ENCODE results near the gene FBN3.

Gene FBN3

DNA sequence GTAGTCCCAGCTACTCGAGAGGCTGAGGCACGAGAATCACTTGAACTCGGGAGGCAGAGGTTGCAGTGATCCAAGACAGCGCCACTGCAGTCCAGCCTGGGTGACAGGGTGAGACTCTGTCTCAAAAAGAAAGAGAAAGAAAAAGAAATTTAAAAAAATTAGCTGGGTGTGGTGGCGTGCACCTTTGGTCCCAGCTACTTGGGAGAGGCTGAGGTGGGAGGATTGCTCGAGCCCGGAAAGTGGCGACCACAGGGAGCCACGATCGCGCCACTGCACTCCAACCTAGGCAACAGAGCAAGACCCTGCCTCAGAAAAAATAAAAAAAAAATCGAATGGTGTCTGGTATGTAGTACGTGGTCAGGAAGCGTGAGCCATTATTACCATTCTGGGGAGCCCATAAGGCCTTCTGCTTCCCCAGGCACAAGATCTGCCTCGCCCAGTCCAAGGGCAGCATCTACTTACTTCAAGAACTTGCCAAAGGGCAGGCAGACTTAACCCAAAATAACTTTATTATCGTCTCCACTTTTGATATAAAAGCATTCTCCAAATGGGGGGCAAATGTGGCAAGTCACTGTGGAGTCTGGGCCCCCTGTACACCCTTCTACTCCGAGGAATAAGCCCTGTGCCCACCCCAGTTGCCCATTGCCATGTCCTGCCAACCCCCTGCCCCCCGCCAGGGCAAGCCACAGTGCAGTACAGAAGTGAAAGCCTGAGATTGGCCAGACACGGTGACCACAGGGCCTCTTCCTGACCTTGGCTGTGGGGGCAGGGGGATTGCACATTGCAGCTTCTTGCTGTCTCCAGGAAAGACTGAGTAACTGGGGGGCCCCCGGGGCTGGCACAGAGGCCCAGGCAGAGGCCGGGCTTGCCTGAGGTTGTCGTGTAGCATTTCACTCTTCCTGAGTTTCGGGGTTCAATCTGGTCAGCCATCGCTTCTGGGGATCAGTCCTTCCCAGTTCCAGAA is 84.2 kb downstream of the FBN3 start:
- H3K4me3 ChIP-seq (ENCODE audit: insufficient read depth, low read depth, low read length) = no peak overlapping the region
- no peaks in the 10 kb centered on the region for H3K4me1 ChIP-seq (ENCODE audit: control insufficient read depth, insufficient read depth, low read length)
- H3K27me3 ChIP-seq (ENCODE audit: control insufficient read depth, insufficient read depth, low read length, poor library complexity, severe bottlenecking) = no peaks in the 10 kb centered on the region
- no peak overlapping the region for H3K27ac ChIP-seq (ENCODE audit: insufficient read depth, low read depth, low read length, poor library complexity, severe bottlenecking)
- no peaks in the 10 kb centered on the region for H3K9me3 ChIP-seq (ENCODE audit: control insufficient read depth, low read length)
- no peaks in the 10 kb centered on the region for H3K36me3 ChIP-seq (ENCODE audit: control insufficient read depth, insufficient read depth, low read length)
- WGBS, 2 experiments = 92 to 93% methylated on average over 24 of the region's 24 CpGs

DNA sequence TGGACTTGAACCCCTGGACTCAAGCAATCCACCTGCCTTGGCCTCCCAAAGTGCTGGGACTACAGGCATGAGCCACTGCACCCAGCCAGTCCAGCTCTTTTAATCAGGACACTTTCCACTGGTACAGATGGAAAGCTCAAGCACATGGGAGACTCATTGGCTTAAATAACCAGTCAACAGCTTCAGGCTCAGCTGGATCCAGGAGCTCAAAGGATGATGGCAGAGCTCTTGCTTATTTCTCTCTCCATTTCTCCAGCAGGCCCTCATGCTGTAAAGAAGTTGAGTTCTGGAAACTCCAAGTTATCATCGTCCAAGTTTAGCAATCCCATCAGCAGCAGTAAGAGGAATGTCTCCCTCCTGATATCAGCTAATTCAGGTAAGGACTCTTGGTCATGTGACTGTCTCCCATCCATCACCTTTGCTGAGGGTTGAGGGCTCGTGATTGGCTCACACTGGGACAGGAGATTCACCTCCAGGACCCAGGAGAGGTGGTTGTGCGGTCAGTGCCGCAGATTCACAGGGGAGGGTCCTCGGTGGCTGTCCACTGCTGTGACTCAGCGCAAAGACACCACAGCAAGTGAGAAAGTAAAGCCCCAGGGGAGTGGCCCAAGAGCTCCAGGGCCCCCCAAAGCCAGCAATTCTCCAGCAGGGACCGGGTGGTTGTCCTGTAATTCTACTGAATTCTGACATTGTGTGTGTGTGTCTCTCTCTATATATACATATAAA is 91.7 kb downstream of the FBN3 start:
- Histone ChIP-seq H3K9me3 (ENCODE audit: control insufficient read depth, low read length) (no peaks in the 10 kb centered on the region), H3K27ac (ENCODE audit: insufficient read depth, low read depth, low read length, poor library complexity, severe bottlenecking) (no peak overlapping the region), H3K27me3 (ENCODE audit: control insufficient read depth, insufficient read depth, low read length, poor library complexity, severe bottlenecking) (no peaks in the 10 kb centered on the region), H3K4me1 (ENCODE audit: control insufficient read depth, insufficient read depth, low read length) (peaks cover 19% of the 10 kb centered on the region), H3K4me3 (ENCODE audit: insufficient read depth, low read depth, low read length) (no peak overlapping the region), H3K36me3 (ENCODE audit: control insufficient read depth, insufficient read depth, low read length) (no peaks in the 10 kb centered on the region)
- WGBS, 2 experiments = 87% methylated on average over 6 to 7 of the region's 7 CpGs

DNA sequence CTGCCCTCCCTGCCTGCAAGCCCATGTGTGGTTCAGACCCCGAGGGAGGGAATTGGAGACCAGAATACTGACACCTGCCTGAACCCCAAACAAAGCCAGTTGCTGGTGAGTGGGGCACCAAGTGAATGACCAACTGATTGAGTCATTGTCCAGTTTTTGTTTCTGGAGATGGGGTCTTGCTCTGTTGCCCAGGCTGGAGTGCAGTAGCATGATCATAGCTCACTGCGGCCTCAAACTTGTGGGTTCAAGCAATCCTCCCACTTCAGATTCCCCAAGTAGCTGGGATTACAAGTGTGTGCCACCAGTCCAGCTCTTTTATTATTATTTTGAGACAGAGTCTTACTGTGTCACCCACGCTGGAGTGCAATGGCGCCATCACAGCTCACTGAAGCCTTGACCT is 92.9 kb downstream of the FBN3 start:
- Histone ChIP-seq H3K4me3 (ENCODE audit: insufficient read depth, low read depth, low read length) (no peak overlapping the region), H3K27me3 (ENCODE audit: control insufficient read depth, insufficient read depth, low read length, poor library complexity, severe bottlenecking) (no peaks in the 10 kb centered on the region), H3K9me3 (ENCODE audit: control insufficient read depth, low read length) (no peaks in the 10 kb centered on the region), H3K4me1 (ENCODE audit: control insufficient read depth, insufficient read depth, low read length) (peaks cover 26% of the 10 kb centered on the region), H3K27ac (ENCODE audit: insufficient read depth, low read depth, low read length, poor library complexity, severe bottlenecking) (no peak overlapping the region), H3K36me3 (ENCODE audit: control insufficient read depth, insufficient read depth, low read length) (no peaks in the 10 kb centered on the region)
- 87 to 89% methylated on average over 4 of the region's 4 CpGs for WGBS, 2 experiments

DNA sequence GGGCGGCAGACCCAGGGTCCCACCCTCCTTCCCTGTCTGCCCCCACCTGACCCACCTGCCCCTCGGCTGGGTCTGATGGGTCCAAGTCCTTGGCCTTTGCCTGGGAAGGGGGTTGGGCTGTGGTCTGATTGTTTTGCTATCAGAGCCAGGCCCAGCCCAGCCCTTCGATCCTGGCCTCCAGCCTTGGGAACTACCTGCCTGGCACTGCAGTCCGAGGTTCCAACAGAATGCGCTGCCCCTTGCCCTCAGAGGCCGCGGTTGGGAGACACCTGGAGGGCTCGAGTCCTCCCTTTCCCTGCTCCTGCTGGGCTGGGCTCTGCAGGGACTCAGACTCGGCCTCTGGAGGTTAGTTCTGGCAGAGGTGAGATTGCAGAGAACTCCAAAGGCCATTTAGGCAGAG is 95.2 kb downstream of the FBN3 start:
- no peaks in the 10 kb centered on the region for H3K36me3 ChIP-seq (ENCODE audit: control insufficient read depth, insufficient read depth, low read length)
- WGBS, 2 experiments = 62 to 68% methylated on average over 9 of the region's 9 CpGs
- H3K27me3 ChIP-seq (ENCODE audit: control insufficient read depth, insufficient read depth, low read length, poor library complexity, severe bottlenecking) = peaks cover 14% of the 10 kb centered on the region
- H3K27ac ChIP-seq (ENCODE audit: insufficient read depth, low read depth, low read length, poor library complexity, severe bottlenecking) = no peak overlapping the region
- H3K4me1 ChIP-seq (ENCODE audit: control insufficient read depth, insufficient read depth, low read length) = peaks cover 26% of the 10 kb centered on the region
- no peaks in the 10 kb centered on the region for H3K9me3 ChIP-seq (ENCODE audit: control insufficient read depth, low read length)
- no peak overlapping the region for H3K4me3 ChIP-seq (ENCODE audit: insufficient read depth, low read depth, low read length)

GRCh38 chr19:8052464-8052859 is 96.9 kb downstream of the FBN3 start, which contains the start of gene CCL25:
CCL25 (plus strand) TSS chr19:8052760; CDS start chr19:8053050, 290 bp downstream.
- H3K9me3 ChIP-seq (ENCODE audit: control insufficient read depth, low read length) = no peaks in the 10 kb centered on the region
- H3K4me1 ChIP-seq (ENCODE audit: control insufficient read depth, insufficient read depth, low read length) = peaks cover 26% of the 10 kb centered on the region
- peak within 1 kb of the TSS; percentile 8 for H3K27ac ChIP-seq (ENCODE audit: insufficient read depth, low read depth, low read length, poor library complexity, severe bottlenecking)
- peaks cover 18% of the 10 kb centered on the region for H3K27me3 ChIP-seq (ENCODE audit: control insufficient read depth, insufficient read depth, low read length, poor library complexity, severe bottlenecking)
- 74 to 77% methylated on average over 7 of the region's 7 CpGs for WGBS, 2 experiments
- H3K36me3 ChIP-seq (ENCODE audit: control insufficient read depth, insufficient read depth, low read length) = no peaks in the 10 kb centered on the region
- H3K4me3 ChIP-seq (ENCODE audit: insufficient read depth, low read depth, low read length) = no peak within 1 kb of the TSS

DNA sequence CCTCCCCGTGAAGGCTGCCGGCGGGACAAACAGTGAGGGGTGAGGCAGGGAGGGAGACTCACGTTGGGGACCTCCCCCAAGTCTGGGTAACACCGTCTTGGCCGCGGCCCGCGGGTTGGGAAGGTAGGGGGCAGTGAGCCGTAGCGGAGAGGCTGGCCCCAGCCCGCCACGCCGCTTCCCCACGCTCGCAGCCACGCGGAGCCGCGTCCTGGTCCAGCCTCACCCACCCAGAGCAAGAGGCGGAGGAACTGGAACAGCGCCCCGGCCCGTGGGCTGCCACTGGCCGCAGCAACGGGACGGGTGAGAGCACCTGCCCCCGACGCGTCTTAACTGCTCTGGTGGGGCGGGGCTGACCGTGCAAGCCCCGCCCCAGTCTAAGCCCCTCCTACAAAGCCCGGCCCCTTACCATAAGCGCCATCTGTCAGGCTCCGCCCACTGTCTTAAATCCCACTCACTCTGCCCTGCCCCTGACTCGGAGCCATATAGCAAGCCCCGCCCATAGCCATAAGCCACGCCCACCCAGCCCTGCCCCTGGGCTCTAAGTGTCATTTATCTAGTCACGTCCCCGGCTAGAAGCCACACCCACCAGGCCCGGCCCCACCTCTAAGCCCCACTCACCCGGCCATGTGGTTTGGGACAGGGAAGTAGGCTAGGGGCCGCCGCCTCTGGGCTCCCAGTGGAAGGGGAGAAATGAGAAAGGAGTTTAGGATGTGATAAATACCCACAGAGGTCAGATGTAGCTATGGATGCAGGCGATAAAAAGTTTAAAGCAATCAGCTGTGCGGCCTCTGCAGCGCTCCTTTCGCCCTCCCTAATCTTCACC is 98.9 kb downstream of the FBN3 start:
- Histone ChIP-seq H3K9me3 (ENCODE audit: control insufficient read depth, low read length) (no peaks in the 10 kb centered on the region), H3K36me3 (ENCODE audit: control insufficient read depth, insufficient read depth, low read length) (no peaks in the 10 kb centered on the region), H3K27ac (ENCODE audit: insufficient read depth, low read depth, low read length, poor library complexity, severe bottlenecking) (no peak overlapping the region), H3K27me3 (ENCODE audit: control insufficient read depth, insufficient read depth, low read length, poor library complexity, severe bottlenecking) (peaks cover 18% of the 10 kb centered on the region), H3K4me3 (ENCODE audit: insufficient read depth, low read depth, low read length) (peak overlapping the region; percentile 40), H3K4me1 (ENCODE audit: control insufficient read depth, insufficient read depth, low read length) (peaks cover 26% of the 10 kb centered on the region)
- WGBS, 2 experiments = 10% methylated on average over 49 of the region's 49 CpGs

- H3K4me3 ChIP-seq (ENCODE audit: insufficient read depth, low read depth, low read length) = no peak overlapping the region
- no peaks in the 10 kb centered on the region for H3K9me3 ChIP-seq (ENCODE audit: control insufficient read depth, low read length)
- no peaks in the 10 kb centered on the region for H3K36me3 ChIP-seq (ENCODE audit: control insufficient read depth, insufficient read depth, low read length)
- 61 to 80% methylated on average over 1 to 2 of the region's 3 CpGs for WGBS, 2 experiments
- H3K4me1 ChIP-seq (ENCODE audit: control insufficient read depth, insufficient read depth, low read length) = no peaks in the 10 kb centered on the region
- H3K27me3 ChIP-seq (ENCODE audit: control insufficient read depth, insufficient read depth, low read length, poor library complexity, severe bottlenecking) = peaks cover 18% of the 10 kb centered on the region
- no peak overlapping the region for H3K27ac ChIP-seq (ENCODE audit: insufficient read depth, low read depth, low read length, poor library complexity, severe bottlenecking)
These were observed 102.7 kb downstream of the FBN3 start for GRCh38 chr19:8046569-8047165.

DNA sequence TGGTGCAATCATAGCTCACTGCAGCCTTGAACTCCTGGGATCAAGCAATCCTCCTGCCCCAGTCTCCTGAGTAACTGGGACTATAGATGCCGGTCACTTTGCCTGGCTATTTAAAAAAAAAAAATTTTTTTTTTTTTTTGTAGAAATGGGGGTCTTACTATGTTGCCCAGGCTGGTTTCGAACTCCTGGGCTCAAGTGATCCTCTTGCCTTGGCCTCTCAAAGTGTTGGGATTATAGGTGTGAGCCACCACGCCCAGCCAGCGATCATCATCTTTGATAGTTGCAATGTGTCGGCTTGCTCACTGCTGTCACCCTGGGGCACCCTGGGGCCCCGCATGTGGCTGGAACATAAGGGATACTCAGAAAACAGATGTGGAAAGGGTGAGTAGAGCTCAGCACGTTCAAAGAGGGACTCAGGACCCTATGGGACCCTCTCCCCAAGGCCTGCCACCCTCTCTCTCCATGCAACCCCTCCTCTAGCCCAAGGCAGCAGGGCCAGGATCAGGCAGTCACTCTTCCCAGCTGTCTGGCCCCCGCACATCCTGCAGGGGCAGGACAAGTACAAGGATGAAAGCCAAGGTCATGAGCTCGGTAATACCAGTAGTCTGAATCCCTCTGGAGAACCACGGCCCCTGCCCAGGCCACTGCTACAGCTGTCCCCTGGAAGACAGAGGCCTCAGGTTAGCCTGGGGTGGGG is 103.4 kb downstream of the FBN3 start:
- H3K9me3 ChIP-seq (ENCODE audit: control insufficient read depth, low read length) = no peaks in the 10 kb centered on the region
- no peak overlapping the region for H3K27ac ChIP-seq (ENCODE audit: insufficient read depth, low read depth, low read length, poor library complexity, severe bottlenecking)
- peaks cover 18% of the 10 kb centered on the region for H3K27me3 ChIP-seq (ENCODE audit: control insufficient read depth, insufficient read depth, low read length, poor library complexity, severe bottlenecking)
- no peaks in the 10 kb centered on the region for H3K36me3 ChIP-seq (ENCODE audit: control insufficient read depth, insufficient read depth, low read length)
- H3K4me1 ChIP-seq (ENCODE audit: control insufficient read depth, insufficient read depth, low read length) = no peaks in the 10 kb centered on the region
- H3K4me3 ChIP-seq (ENCODE audit: insufficient read depth, low read depth, low read length) = no peak overlapping the region
- WGBS, 2 experiments = 80 to 87% methylated on average over 10 of the region's 10 CpGs

DNA sequence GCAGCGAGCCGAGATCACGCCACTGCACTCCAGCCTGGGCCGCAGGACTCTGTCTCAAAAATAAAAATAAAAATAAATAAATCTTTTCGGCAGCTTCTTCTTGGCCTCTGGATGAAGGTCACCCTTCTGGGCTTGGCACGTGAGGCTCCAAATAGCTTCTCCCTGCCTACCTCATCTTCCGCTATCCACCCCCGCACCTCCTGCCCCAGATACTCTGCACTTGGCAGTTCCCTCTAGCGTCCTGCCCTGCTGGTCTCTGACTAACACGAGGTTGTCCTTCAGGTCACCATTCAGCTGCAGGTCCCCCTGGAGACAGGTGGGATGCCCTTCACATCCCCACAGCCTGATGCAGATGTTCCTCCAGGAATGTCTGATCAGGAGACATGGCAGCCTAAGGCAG is 105.4 kb downstream of the FBN3 start:
- H3K9me3 ChIP-seq (ENCODE audit: control insufficient read depth, low read length) = no peaks in the 10 kb centered on the region
- H3K4me1 ChIP-seq (ENCODE audit: control insufficient read depth, insufficient read depth, low read length) = no peaks in the 10 kb centered on the region
- no peak overlapping the region for H3K27ac ChIP-seq (ENCODE audit: insufficient read depth, low read depth, low read length, poor library complexity, severe bottlenecking)
- WGBS, 2 experiments = 91 to 92% methylated on average over 10 of the region's 10 CpGs
- H3K4me3 ChIP-seq (ENCODE audit: insufficient read depth, low read depth, low read length) = no peak overlapping the region
- H3K36me3 ChIP-seq (ENCODE audit: control insufficient read depth, insufficient read depth, low read length) = no peaks in the 10 kb centered on the region
- peaks cover 2% of the 10 kb centered on the region for H3K27me3 ChIP-seq (ENCODE audit: control insufficient read depth, insufficient read depth, low read length, poor library complexity, severe bottlenecking)
